PC-3 (cell line): ENCODE measurements around the gene TCEAL5. TPM values are rescaled to one million over a fixed set of nuclear protein-coding genes. Genes with fewer than 3 reads are reported as not detected.
A peak's percentile ranks its signal among the peaks of the same experiment; 100 is the strongest.
"Not testable (repeated sequence)": the region's sequence is repeated elsewhere in the genome, so short reads cannot be mapped to it uniquely, and the experiment has no call there.

Source experiments
- ATAC-seq: fragments of 200-7000 bp; cut with Tn5 transposase; 2 replicates; pipeline ENCODE4 v1.9.1; 2020; ENCODE audit warnings: mild to moderate bottlenecking, moderate library complexity
- BruUV-seq: library from RNA; stranded (reverse); fragments of 400-500 nt; replicated peaks from 2 replicates; lab custom pipeline; 2021; lab: Mats Ljungman, UMichigan
- CTCF ChIA-PET: fragments of 300-600 bp; sonication (Branson Sonifier 250); formaldehyde crosslinking; loops from one replicate; lab custom pipeline; 2022; ENCODE audit warnings: antibody characterized with exemption; lab: Charles Lee
- POLR2A ChIA-PET: fragments of 300-600 bp; sonication (Branson Sonifier 250); formaldehyde crosslinking; loops from one replicate; lab custom pipeline; 2022; ENCODE audit warnings: antibody characterized with exemption; ENCODE audit not compliant: unreplicated experiment; lab: Charles Lee
- DNase-seq: peaks from one replicate; pipeline ENCODE4 v3.0.0-alpha.2; 2015
- H2AFZ ChIP-seq: fragments of 300-600 bp; sonication (generic); 2 replicates; pipeline ENCODE4 v1.6.0; 2016; ENCODE audit warnings: antibody characterized with exemption, low read length
- H3F3A ChIP-seq: fragments of 300-600 bp; sonication (generic); one replicate; pipeline ENCODE4 v1.6.0; 2017; ENCODE audit warnings: antibody characterized with exemption, low read length, control low read depth, mild to moderate bottlenecking; ENCODE audit not compliant: unreplicated experiment
- H3K27ac ChIP-seq: fragments of 300-600 bp; sonication (generic); 2 replicates; pipeline ENCODE4 v1.5.1; 2016; ENCODE audit warnings: mild to moderate bottlenecking, low read length
- H3K27me3 ChIP-seq: fragments of 300-600 bp; sonication (generic); 2 replicates; pipeline ENCODE4 v1.6.1; 2016; ENCODE audit warnings: low read length, mixed read lengths
- H3K36me3 ChIP-seq: fragments of 300-600 bp; sonication (generic); 2 replicates; pipeline ENCODE4 v1.6.1; 2016; ENCODE audit warnings: low read depth, mixed run types, low read length, mixed read lengths
- H3K4me1 ChIP-seq: fragments of 300-600 bp; sonication (generic); 2 replicates; pipeline ENCODE4 v1.5.1; 2016; ENCODE audit warnings: low read length; ENCODE audit not compliant: insufficient read depth
- H3K4me2 ChIP-seq: fragments of 300-600 bp; sonication (generic); 2 replicates; pipeline ENCODE4 v1.6.0; 2016; ENCODE audit warnings: low read length
- H3K4me3 ChIP-seq: fragments of 300-600 bp; sonication (generic); 2 replicates; pipeline ENCODE4 v1.5.1; 2016; ENCODE audit warnings: mild to moderate bottlenecking, low read length, mixed read lengths
- H3K79me2 ChIP-seq: fragments of 300-600 bp; sonication (generic); 2 replicates; pipeline ENCODE4 v1.6.1; 2017; ENCODE audit warnings: low read length, mixed read lengths
- H3K9ac ChIP-seq: fragments of 300-600 bp; sonication (generic); 2 replicates; pipeline ENCODE4 v1.6.0; 2016; ENCODE audit warnings: mild to moderate bottlenecking, low read length
- H3K9me2 ChIP-seq: fragments of 300-600 bp; sonication (generic); replicated peaks from 2 replicates; pipeline ENCODE4 v1.6.1; 2016; ENCODE audit warnings: mixed run types, low read length, mixed read lengths
- H3K9me3 ChIP-seq: fragments of 300-600 bp; sonication (generic); 2 replicates; pipeline ENCODE4 v1.6.1; 2016; ENCODE audit warnings: low read length, mixed read lengths
- H4K20me1 ChIP-seq: fragments of 300-600 bp; sonication (generic); 2 replicates; pipeline ENCODE4 v1.6.1; 2016; ENCODE audit warnings: low read length, mixed read lengths
- EZH2 ChIP-seq: fragments of 300-600 bp; sonication (generic); IDR thresholded peaks from one replicate; pipeline ENCODE4 v1.6.1; 2017; ENCODE audit warnings: antibody characterized with exemption, mild to moderate bottlenecking, low read length; ENCODE audit not compliant: unreplicated experiment
- EZH2phosphoT487 ChIP-seq: fragments of 300-600 bp; sonication (generic); IDR thresholded peaks from 2 replicates; pipeline ENCODE4 v1.6.1; 2018; ENCODE audit warnings: mild to moderate bottlenecking, antibody characterized with exemption, low read length, borderline replicate concordance
- intact Hi-C: fragments of 100-400 bp; cut with micrococcal nuclease; formaldehyde crosslinking; loops from 2 replicates; pipeline ENCODE4 v1.9.0; 2023
- total RNA-seq: library from RNA; depleted of rRNA; stranded (reverse); fragments of >200 nt; gene quantifications from 2 replicates; pipeline ENCODE4 v1.2.3, GENCODE V29; 2014
- TF ChIP-seq, protein P1 (sequence below): fragments of 300-600 bp; sonication (generic); conservative IDR thresholded peaks from 2 replicates; pipeline ENCODE4 v1.5.1; 2017; ENCODE audit warnings: antibody characterized with exemption, low read depth, mild to moderate bottlenecking, low read length

The TCEAL5 gene
- total RNA-seq, 1 experiment from 2014 or later: not detected

DNA sequence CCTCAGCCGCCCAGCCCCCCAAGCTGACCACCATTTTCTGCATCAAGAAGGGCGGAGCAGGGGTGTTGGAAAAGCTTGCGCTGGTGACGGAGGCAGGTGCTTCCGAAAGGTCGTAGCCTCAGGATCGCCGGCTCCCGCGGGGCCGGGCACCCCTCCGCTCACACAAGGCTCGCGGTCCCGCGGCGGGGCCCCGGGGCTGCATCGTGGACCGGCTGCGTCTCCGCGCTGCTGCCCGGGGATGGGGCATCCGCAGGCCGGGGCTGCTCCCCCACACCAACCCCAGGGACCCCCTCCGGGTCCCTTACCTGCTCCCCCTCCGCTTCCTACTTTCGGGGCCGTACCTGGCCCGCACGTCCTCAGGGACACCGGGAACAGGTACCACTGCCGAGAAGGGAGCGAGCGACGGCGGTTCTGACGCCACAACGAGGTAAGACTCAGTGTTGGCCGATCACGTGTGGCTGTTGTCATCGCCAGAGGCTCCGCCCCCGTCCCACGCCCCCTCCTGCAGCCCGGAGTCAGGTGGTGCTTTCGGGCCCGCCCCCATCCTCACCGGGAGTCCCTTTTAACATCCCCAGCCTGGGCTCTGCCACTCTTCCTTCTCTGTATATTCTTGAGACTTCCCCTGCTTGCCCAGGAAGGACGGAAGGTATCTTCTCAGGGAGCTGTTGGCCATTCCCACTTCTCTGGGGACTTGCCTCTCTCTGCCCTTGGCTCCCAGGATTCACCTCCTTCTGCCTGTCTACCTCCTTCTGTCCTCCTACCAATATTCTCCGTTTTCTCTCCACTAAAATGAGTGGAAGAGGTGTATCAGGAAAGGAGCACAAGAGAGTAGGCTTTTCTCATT, 34.2 kb upstream of the TCEAL5 start, which contains the start of gene BEX2:
Gene BEX2 (minus strand): TSS at position 436 of the 844 bp plus-strand sequence. CDS start 1,014 bp downstream, outside the sequence.
- no peak within 1 kb of the TSS for H3K9ac ChIP-seq
- intact Hi-C loops: no loop called here
- peak within 1 kb of the TSS; percentile 83 for H2AFZ ChIP-seq
- no peaks in the 10 kb centered on the region for H4K20me1 ChIP-seq
- TF ChIP-seq EZH2: no peak
- TF ChIP-seq, protein P1, sequence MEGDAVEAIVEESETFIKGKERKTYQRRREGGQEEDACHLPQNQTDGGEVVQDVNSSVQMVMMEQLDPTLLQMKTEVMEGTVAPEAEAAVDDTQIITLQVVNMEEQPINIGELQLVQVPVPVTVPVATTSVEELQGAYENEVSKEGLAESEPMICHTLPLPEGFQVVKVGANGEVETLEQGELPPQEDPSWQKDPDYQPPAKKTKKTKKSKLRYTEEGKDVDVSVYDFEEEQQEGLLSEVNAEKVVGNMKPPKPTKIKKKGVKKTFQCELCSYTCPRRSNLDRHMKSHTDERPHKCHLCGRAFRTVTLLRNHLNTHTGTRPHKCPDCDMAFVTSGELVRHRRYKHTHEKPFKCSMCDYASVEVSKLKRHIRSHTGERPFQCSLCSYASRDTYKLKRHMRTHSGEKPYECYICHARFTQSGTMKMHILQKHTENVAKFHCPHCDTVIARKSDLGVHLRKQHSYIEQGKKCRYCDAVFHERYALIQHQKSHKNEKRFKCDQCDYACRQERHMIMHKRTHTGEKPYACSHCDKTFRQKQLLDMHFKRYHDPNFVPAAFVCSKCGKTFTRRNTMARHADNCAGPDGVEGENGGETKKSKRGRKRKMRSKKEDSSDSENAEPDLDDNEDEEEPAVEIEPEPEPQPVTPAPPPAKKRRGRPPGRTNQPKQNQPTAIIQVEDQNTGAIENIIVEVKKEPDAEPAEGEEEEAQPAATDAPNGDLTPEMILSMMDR: no peak
- no peak for TF ChIP-seq EZH2phosphoT487
- H3K79me2 ChIP-seq: no peaks in the 10 kb centered on the region
- H3K27me3 ChIP-seq: 0 out of 2 replicates have a peak, but pooled peaks cover 5% of the 10 kb centered on the region
- CTCF ChIA-PET: no interaction called here
- no TSS peak for BruUV-seq
- no peaks in the 10 kb centered on the region for H3F3A ChIP-seq
- H3K4me1 ChIP-seq: peaks cover 3% of the 10 kb centered on the region; the same call in 1 of the 2 replicates
- DNase-seq (peak; percentile 58), ATAC-seq (peak; percentile 89)
- peak within 1 kb of the TSS; percentile 84 for H3K4me2 ChIP-seq
- no peaks in the 10 kb centered on the region for H3K36me3 ChIP-seq
- no peak within 1 kb of the TSS for H3K27ac ChIP-seq
- no peaks in the 10 kb centered on the region for H3K9me2 ChIP-seq
- peak within 1 kb of the TSS; percentile 68 for H3K4me3 ChIP-seq
- POLR2A ChIA-PET: no interaction called here
- no peaks in the 10 kb centered on the region for H3K9me3 ChIP-seq

DNA sequence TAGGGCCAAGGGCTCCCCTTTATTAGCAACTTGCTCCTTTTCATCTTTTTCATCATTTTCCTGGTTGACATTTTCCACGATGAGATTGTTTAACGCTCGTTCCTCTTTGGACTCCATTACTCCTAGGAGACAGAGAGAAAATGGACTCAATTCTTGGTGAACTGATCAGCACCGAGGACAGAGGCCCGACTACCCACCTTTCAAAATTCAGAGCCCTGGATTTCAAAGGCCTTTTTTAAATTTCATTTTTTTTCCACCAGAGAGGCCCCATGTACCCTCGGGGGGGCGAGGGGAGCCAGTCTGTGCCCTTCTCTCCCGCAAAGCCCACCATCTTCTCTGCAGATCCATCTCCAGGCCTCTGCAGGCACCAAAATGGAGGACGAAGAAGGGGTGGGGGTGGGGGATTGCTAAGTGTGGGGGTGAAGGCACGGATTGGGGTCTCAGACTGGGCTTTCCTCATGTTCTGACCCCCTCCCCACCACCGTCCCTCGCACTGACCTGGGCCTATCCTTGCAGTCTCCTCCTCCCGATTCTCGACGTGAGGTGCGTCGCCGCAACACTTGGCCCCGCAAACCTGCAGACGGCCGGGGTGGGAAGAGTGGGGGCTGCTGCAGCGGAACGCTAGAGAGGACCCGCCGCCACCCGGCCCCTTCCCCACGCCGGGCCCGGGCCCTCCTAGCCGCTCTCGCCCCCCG, 33.5 kb upstream of the TCEAL5 start:
- Histone ChIP-seq H3K9me3 (no peaks in the 10 kb centered on the region), H3K9me2 (no peaks in the 10 kb centered on the region), H3K9ac (no peak overlapping the region), H3K79me2 (no peaks in the 10 kb centered on the region), H3K36me3 (no peaks in the 10 kb centered on the region), H3K4me3 (peak overlapping the region; percentile 68), H3K27me3 (0 out of 2 replicates have a peak, but pooled peaks cover 5% of the 10 kb centered on the region), H4K20me1 (no peaks in the 10 kb centered on the region), H2AFZ (peak overlapping the region; percentile 83), H3F3A (no peaks in the 10 kb centered on the region), H3K4me2 (peak overlapping the region; percentile 84), H3K4me1 (peaks cover 3% of the 10 kb centered on the region; the same call in 1 of the 2 replicates), H3K27ac (no peak overlapping the region)
- BruUV-seq: TSS peak; percentile 33
- CTCF ChIA-PET: no interaction called here
- DNase-seq: no peak
- POLR2A ChIA-PET: no interaction called here
- ATAC-seq: no peak
- TF ChIP-seq, protein P1: no peak
- TF ChIP-seq EZH2 (no peak), EZH2phosphoT487 (no peak)
- intact Hi-C loops: no loop called here

DNA sequence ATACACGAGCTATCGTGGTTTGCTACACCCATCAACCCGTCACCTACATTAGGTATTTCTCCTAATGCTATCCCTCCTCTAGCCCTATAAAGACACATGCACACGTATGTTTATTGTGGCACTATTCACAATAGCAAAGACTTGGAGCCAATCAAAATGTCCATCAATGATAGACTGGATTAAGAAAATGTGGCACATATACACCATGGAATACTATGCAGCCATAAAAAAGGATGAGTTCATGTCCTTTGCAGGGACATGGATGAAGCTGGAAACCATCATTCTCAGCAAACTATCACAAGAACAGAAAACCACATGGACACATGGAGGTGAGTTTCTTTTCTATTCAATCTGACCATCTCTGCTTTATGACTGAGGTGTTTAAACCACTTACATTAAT, 29.1 kb upstream of the TCEAL5 start:
- DNase-seq, H4K20me1 ChIP-seq, H3K27ac ChIP-seq, H3K9ac ChIP-seq, POLR2A ChIA-PET, H3K79me2 ChIP-seq, H3K4me2 ChIP-seq, BruUV-seq, ATAC-seq, H3K4me1 ChIP-seq, H3K4me3 ChIP-seq, H3K27me3 ChIP-seq, H3K9me2 ChIP-seq, intact Hi-C loops, H3F3A ChIP-seq, H2AFZ ChIP-seq, H3K9me3 ChIP-seq, H3K36me3 ChIP-seq: not testable (repeated sequence)
- CTCF ChIA-PET: interaction anchor here (0.6 kb wide), 1 partner anchor 184 kb away, joined by 3 read pairs; no protein-coding TSS in a partner anchor
